Liver (tissue), 3 donors: ENCODE measurements around the gene ASPHD1.

ENCODE experiments used
- FOXA1 ChIP-seq: IDR thresholded peaks from 2 replicates; pipeline ENCODE4 v1.6.1; 2016; ENCODE audit warnings: antibody characterized with exemption
- RAD21 ChIP-seq, 2 donors: IDR thresholded peaks; 2 replicates each; pipeline ENCODE4 v1.6.1; 2016; ENCODE audit warnings: antibody characterized with exemption in 2 of 2, mild to moderate bottlenecking in 2 of 2
- SP1 ChIP-seq: IDR thresholded peaks from 2 replicates; pipeline ENCODE4 v1.6.1; 2018; ENCODE audit warnings: antibody characterized with exemption, mild to moderate bottlenecking
- YY1 ChIP-seq: IDR thresholded peaks from 2 replicates; pipeline ENCODE4 v1.6.1; 2016; ENCODE audit warnings: antibody characterized with exemption, mild to moderate bottlenecking
- TF ChIP-seq, protein P1 (sequence below): IDR thresholded peaks from 2 replicates; pipeline ENCODE4 v1.6.1; 2016; ENCODE audit warnings: antibody characterized with exemption, mild to moderate bottlenecking
- TF ChIP-seq, protein P2 (sequence below): fragments of 150-350 bp; IDR thresholded peaks from 2 replicates; pipeline ENCODE4 v1.5.1; 2017; ENCODE audit warnings: improper control_type of control experiment, low read depth, low read length; ENCODE audit not compliant: missing input control
- TF ChIP-seq, protein P3 (sequence below): IDR thresholded peaks from 2 replicates; pipeline ENCODE4 v1.6.1; 2016; ENCODE audit warnings: antibody characterized with exemption
- donor health status: healthy.
- donor health status: healthy.

DNA sequence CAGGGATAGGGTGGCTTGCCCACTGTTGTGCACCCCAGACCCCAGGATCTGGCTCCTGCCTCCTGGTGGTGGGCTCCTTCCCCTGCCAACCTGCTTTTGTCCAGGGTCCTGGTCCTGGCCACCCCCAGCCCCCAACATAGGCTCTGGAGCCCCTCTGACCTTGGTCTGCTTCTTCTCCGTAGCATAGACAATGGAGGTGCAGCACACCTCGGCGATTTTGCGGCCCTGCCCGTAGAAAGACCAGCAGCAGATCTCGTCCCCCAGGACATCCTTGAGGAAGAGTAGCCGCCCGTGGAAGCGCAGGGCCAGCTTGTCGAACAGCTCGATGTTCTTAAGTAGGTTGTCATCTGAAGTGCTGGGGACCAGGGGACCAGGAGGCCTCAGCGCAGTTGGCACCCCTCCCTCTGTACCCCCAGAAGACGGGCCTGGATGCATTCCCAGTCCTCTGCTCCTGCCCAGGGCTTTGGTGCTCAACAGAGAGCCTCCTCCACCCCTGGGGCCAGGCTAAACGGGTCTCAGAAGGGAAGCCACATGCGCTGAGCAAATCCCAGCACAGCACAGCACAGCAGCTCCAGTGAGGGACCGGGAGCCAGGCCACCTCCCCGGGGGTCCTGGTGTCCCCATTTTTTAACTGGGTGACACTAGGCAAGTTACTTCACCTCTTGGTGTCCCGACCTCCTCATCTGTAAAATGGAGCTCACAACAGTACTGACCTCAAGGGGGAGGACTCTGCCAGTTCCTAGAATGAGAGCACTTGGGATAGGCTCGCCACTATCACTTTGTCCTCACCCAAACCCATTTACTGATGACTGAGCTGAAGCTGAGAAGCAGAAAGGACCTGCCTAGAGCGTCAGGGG is 10.8 kb downstream of the ASPHD1 start:
- TF ChIP-seq, protein P1, sequence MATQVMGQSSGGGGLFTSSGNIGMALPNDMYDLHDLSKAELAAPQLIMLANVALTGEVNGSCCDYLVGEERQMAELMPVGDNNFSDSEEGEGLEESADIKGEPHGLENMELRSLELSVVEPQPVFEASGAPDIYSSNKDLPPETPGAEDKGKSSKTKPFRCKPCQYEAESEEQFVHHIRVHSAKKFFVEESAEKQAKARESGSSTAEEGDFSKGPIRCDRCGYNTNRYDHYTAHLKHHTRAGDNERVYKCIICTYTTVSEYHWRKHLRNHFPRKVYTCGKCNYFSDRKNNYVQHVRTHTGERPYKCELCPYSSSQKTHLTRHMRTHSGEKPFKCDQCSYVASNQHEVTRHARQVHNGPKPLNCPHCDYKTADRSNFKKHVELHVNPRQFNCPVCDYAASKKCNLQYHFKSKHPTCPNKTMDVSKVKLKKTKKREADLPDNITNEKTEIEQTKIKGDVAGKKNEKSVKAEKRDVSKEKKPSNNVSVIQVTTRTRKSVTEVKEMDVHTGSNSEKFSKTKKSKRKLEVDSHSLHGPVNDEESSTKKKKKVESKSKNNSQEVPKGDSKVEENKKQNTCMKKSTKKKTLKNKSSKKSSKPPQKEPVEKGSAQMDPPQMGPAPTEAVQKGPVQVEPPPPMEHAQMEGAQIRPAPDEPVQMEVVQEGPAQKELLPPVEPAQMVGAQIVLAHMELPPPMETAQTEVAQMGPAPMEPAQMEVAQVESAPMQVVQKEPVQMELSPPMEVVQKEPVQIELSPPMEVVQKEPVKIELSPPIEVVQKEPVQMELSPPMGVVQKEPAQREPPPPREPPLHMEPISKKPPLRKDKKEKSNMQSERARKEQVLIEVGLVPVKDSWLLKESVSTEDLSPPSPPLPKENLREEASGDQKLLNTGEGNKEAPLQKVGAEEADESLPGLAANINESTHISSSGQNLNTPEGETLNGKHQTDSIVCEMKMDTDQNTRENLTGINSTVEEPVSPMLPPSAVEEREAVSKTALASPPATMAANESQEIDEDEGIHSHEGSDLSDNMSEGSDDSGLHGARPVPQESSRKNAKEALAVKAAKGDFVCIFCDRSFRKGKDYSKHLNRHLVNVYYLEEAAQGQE, result no peak
- TF ChIP-seq, protein P2, sequence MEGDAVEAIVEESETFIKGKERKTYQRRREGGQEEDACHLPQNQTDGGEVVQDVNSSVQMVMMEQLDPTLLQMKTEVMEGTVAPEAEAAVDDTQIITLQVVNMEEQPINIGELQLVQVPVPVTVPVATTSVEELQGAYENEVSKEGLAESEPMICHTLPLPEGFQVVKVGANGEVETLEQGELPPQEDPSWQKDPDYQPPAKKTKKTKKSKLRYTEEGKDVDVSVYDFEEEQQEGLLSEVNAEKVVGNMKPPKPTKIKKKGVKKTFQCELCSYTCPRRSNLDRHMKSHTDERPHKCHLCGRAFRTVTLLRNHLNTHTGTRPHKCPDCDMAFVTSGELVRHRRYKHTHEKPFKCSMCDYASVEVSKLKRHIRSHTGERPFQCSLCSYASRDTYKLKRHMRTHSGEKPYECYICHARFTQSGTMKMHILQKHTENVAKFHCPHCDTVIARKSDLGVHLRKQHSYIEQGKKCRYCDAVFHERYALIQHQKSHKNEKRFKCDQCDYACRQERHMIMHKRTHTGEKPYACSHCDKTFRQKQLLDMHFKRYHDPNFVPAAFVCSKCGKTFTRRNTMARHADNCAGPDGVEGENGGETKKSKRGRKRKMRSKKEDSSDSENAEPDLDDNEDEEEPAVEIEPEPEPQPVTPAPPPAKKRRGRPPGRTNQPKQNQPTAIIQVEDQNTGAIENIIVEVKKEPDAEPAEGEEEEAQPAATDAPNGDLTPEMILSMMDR, result no peak
- TF ChIP-seq SP1, result no peak
- TF ChIP-seq, protein P3, sequence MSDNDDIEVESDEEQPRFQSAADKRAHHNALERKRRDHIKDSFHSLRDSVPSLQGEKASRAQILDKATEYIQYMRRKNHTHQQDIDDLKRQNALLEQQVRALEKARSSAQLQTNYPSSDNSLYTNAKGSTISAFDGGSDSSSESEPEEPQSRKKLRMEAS, result no peak
- no peak for TF ChIP-seq RAD21 (IDR thresholded peaks at IDR 0.05)
- no peak for TF ChIP-seq FOXA1
- no peak for TF ChIP-seq YY1
